Ureter (tissue), 1 donor: ENCODE results near the gene STIP1. TPM values are rescaled to one million over a fixed set of nuclear protein-coding genes. Genes with fewer than 3 reads are reported as not detected.
A peak's percentile ranks its signal among the peaks of the same experiment; 100 is the strongest.
"Not testable (repeated sequence)": the region's sequence is repeated elsewhere in the genome, so short reads cannot be mapped to it uniquely, and the experiment has no call there.

Source experiments
- DNase-seq: peaks from one replicate; pipeline ENCODE4 v3.0.0-alpha.2; 2020; ENCODE audit warnings: low spot score
- total RNA-seq: library from RNA; stranded (reverse); gene quantifications from one replicate; pipeline ENCODE4 v1.2.4, GENCODE V29; 2023
- donor health status: DM: yes; HTN: yes; CAD: no.

STIP1 gene
- total RNA-seq, 1 donor from 2014 or later = 119 TPM

- peak; percentile 51 for DNase-seq
Observed at GRCh38 chr11:64235437-64236161, 49.6 kb downstream of the STIP1 start.

GRCh38 chr11:64237484-64237951 lies 51.5 kb downstream of the STIP1 start:
- DNase-seq = no peak

GRCh38 chr11:64238076-64238475 lies 52.1 kb downstream of the STIP1 start:
- DNase-seq = no peak

- no peak for DNase-seq
Observed at GRCh38 chr11:64238999-64239398, 53.0 kb downstream of the STIP1 start.

- DNase-seq = no peak
Observed at GRCh38 chr11:64239662-64240434, 53.9 kb downstream of the STIP1 start.

GRCh38 chr11:64240435-64241240 lies 54.7 kb downstream of the STIP1 start, which contains the start of gene FKBP2:
Gene FKBP2, plus strand, starts transcription at chr11:64241095. Its CDS starts 1,293 bp downstream, at chr11:64242388.
- DNase-seq = peak; percentile 98

- peak; percentile 100 for DNase-seq
Observed at GRCh38 chr11:64241241-64241490, 55.2 kb downstream of the STIP1 start.

- DNase-seq = no peak
Observed at GRCh38 chr11:64241491-64242374, 55.8 kb downstream of the STIP1 start.

- no peak for DNase-seq
Observed at GRCh38 chr11:64243236-64243854, 57.4 kb downstream of the STIP1 start.

- DNase-seq = no peak
Observed at GRCh38 chr11:64244107-64244506, 58.1 kb downstream of the STIP1 start.

GRCh38 chr11:64244966-64245365 lies 59.0 kb downstream of the STIP1 start:
- no peak for DNase-seq

GRCh38 chr11:64245401-64245796 lies 59.4 kb downstream of the STIP1 start:
- no peak for DNase-seq

- peak; percentile 90 for DNase-seq
Observed at GRCh38 chr11:64245797-64246620, 60.0 kb downstream of the STIP1 start.

GRCh38 chr11:64246621-64246870 lies 60.6 kb downstream of the STIP1 start:
- DNase-seq = not testable (repeated sequence)

- peak; percentile 88 for DNase-seq
Observed at GRCh38 chr11:64246871-64247728, 61.1 kb downstream of the STIP1 start, which contains the start of gene PPP1R14B. Gene PPP1R14B, minus strand, starts transcription at chr11:64246943. Its CDS starts 270 bp downstream, at chr11:64246673.

GRCh38 chr11:64247729-64248531 lies 62.0 kb downstream of the STIP1 start:
- no peak for DNase-seq

- DNase-seq = no peak
Observed at GRCh38 chr11:64248578-64248977, 62.6 kb downstream of the STIP1 start.

GRCh38 chr11:64249038-64249437 lies 63.1 kb downstream of the STIP1 start:
- DNase-seq = no peak
